GM12874 (cell line): ENCODE results near the gene MYOCD.

Experiments
- CTCF ChIP-seq: IDR thresholded peaks from 2 replicates; pipeline ENCODE4 v1.5.1; 2011; ENCODE audit warnings: low read depth, mild to moderate bottlenecking, control low read depth, low read length, moderate library complexity; ENCODE audit not compliant: insufficient read depth

Gene MYOCD

GRCh38 chr17:12646761-12647422 is 18.8 kb upstream of the MYOCD start:
- TF ChIP-seq CTCF: no peak

DNA sequence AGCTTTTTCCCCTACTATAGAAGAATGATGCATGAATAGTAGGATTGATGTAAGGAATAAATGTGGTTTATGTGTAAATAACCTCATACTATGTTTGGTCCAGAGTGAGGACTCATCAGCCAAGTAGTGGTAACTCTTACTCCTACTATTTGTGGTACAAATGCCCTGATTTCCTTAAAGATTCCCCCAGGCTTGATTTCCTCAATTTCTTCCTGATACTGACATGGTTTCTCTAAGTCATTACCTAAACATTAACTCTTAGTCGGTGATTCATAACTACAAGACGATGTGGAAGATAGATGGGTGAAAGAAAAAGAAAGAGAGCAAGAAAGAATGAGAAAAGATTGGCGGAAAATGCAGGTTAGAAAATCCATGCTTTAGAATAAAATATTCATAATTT is 17.2 kb upstream of the MYOCD start:
- TF ChIP-seq CTCF: no peak

DNA sequence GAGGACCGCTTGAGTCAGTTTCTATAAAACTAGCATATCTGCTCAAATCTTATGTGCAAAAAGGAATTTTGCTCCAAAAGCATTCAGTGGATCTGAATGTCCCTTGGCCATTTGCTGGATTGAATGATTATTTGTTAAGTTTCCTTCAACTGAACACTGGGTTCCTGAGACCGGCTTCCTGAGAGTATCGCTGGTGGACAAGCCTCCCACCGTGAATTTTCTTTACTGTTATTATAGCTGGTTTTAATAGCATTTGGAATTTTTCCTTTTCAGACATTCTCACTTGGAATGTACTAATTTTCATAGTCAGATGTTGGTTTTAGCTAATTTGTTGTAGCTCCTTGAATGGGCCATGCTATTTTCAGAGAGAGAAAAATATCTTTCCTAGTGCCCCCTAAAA is 9.8 kb upstream of the MYOCD start:
- no peak for TF ChIP-seq CTCF

- no peak for TF ChIP-seq CTCF
Measured at GRCh38 chr17:12656354-12656753, 9.3 kb upstream of the MYOCD start.

- TF ChIP-seq CTCF: no peak
Measured at GRCh38 chr17:12659500-12659899, 6.2 kb upstream of the MYOCD start.

GRCh38 chr17:12664252-12664651 is 1.4 kb upstream of the MYOCD start:
- no peak for TF ChIP-seq CTCF

DNA sequence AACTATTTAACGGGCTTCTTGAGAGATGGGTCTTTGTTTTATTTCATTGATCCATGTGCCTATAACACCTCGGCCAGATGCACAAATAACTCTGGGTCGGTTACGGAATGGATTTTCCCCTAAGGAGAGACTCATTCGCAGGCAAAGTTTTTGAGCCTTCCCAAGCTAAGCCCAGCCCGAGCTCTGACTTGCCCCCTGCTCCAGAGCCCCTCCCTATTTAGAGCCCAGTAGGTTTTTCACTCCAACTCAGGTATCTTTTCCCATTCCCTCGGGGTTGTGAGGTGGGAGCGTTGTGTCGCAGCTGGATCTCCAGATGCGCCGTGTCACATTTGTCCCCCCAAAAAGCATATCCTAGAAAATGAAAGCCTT is 812 bp upstream of the MYOCD start:
- TF ChIP-seq CTCF: no peak
